T-helper 1 cell (primary cell): ENCODE measurements around the gene HEMGN.
"Not testable (repeated sequence)": the region's sequence is repeated elsewhere in the genome, so short reads cannot be mapped to it uniquely, and the experiment has no call there.

Source experiments
- DNase-seq, 5 donors: peaks; one replicate each; pipeline ENCODE4 v3.0.0-alpha.2; 2012 to 2020
- total RNA-seq, 4 donors: gene quantifications; one replicate each; lab custom pipeline; 2026; lab: John Stamatoyannopoulos, UW

The HEMGN gene
- total RNA-seq: 1.8 to 4.1 (median 3.0) reads per million in 4 donors

- peak in 4 of 5 donors; percentile 20 to 44 (median 32) for DNase-seq
Measured at GRCh38 chr9:97938081-97938644, at the start of gene HEMGN. Gene HEMGN, minus strand, starts transcription at chr9:97938172. Its CDS starts 36 bp downstream, at chr9:97938136.

GRCh38 chr9:97987487-97987886, 49.5 kb upstream of the HEMGN start:
- no peak for DNase-seq

- peak in 4 of 5 donors; percentile 24 to 40 (median 32) for DNase-seq
Measured at GRCh38 chr9:97985058-97985861, 47.3 kb upstream of the HEMGN start.

- peak; percentile 57 to 79 (median 69) for DNase-seq
Measured at GRCh38 chr9:97984188-97985057, 46.5 kb upstream of the HEMGN start.

GRCh38 chr9:97983589-97984187, 45.7 kb upstream of the HEMGN start:
- peak; percentile 26 to 57 (median 49) for DNase-seq

GRCh38 chr9:97982683-97983588, 45.0 kb upstream of the HEMGN start, which contains the start of gene ANP32B:
Gene ANP32B, plus strand, starts transcription at chr9:97983341. Its CDS starts 215 bp downstream, at chr9:97983556.
- peak; percentile 86 to 94 (median 91) for DNase-seq

GRCh38 chr9:97981846-97982682, 44.1 kb upstream of the HEMGN start:
- DNase-seq: no peak

- no peak for DNase-seq
Measured at GRCh38 chr9:97980918-97981845, 43.2 kb upstream of the HEMGN start.

GRCh38 chr9:97980479-97980803, 42.5 kb upstream of the HEMGN start:
- DNase-seq: no peak

- DNase-seq: no peak
Measured at GRCh38 chr9:97979788-97980478, 42.0 kb upstream of the HEMGN start.

- no peak for DNase-seq
Measured at GRCh38 chr9:97978371-97979130, 40.6 kb upstream of the HEMGN start.

- not testable (repeated sequence) for DNase-seq
Measured at GRCh38 chr9:97976633-97977032, 38.7 kb upstream of the HEMGN start.

- no peak for DNase-seq
Measured at GRCh38 chr9:97975376-97975775, 37.4 kb upstream of the HEMGN start.

GRCh38 chr9:97972753-97973152, 34.8 kb upstream of the HEMGN start:
- no peak for DNase-seq

- DNase-seq: no peak
Measured at GRCh38 chr9:97970165-97970564, 32.2 kb upstream of the HEMGN start.

GRCh38 chr9:97969014-97969413, 31.0 kb upstream of the HEMGN start:
- DNase-seq: no peak

- DNase-seq: no peak
Measured at GRCh38 chr9:97966493-97966892, 28.5 kb upstream of the HEMGN start.

- no peak for DNase-seq
Measured at GRCh38 chr9:97964901-97965300, 26.9 kb upstream of the HEMGN start.
